NB4 (cell line): ENCODE measurements around the gene RC3H2.

ENCODE experiments used
- CTCF ChIP-seq: IDR thresholded peaks from one replicate; pipeline ENCODE4 v1.5.1; 2012; ENCODE audit warnings: low read depth, low read length
- MYC ChIP-seq: IDR thresholded peaks from 2 replicates; pipeline ENCODE4 v1.6.1; 2011; ENCODE audit warnings: low read depth, low read length
- POLR2A ChIP-seq: IDR thresholded peaks from 2 replicates; pipeline ENCODE4 v1.6.1; 2011; ENCODE audit warnings: mild to moderate bottlenecking; ENCODE audit not compliant: insufficient read length; ENCODE audit errors: extremely low read depth

GRCh38 chr9:122951056-122951455, 45.9 kb upstream of the RC3H2 start:
- TF ChIP-seq CTCF (no peak), POLR2A (no peak), MYC (no peak)
